NT2/D1 (cell line): ENCODE measurements around the gene STARD7.

ENCODE experiments used
- SUZ12 ChIP-seq: IDR thresholded peaks from 2 replicates; pipeline ENCODE4 v1.6.1; 2011; ENCODE audit not compliant: insufficient read length, insufficient read depth; ENCODE audit errors: extremely low read depth
- YY1 ChIP-seq: IDR thresholded peaks from 2 replicates; pipeline ENCODE4 v1.6.1; 2011; ENCODE audit not compliant: insufficient read length, insufficient read depth
- ZNF274 ChIP-seq: IDR thresholded peaks from 2 replicates; pipeline ENCODE4 v1.6.1; 2011; ENCODE audit warnings: mild to moderate bottlenecking, low read depth, low read length

- TF ChIP-seq ZNF274 = no peak
- no peak for TF ChIP-seq SUZ12
- TF ChIP-seq YY1 = no peak
Measured at GRCh38 chr2:96157649-96158553, 50.7 kb downstream of the STARD7 start.
